GM23248 (cell line): ENCODE results near the gene SLC26A8. TPM values are rescaled to one million over a fixed set of nuclear protein-coding genes. Genes with fewer than 3 reads are reported as not detected.

Source experiments
- DNase-seq: peaks from one replicate; pipeline ENCODE4 v3.0.0-alpha.2; 2015
- H2AFZ ChIP-seq: fragments of 200-600 bp; sonication (generic); 2 replicates; pipeline ENCODE4 v1.6.1; 2016; ENCODE audit warnings: antibody characterized with exemption
- H3F3A ChIP-seq: fragments of 200-600 bp; sonication (generic); 2 replicates; pipeline ENCODE4 v1.6.1; 2016; ENCODE audit warnings: mild to moderate bottlenecking, antibody characterized with exemption, mixed run types; ENCODE audit not compliant: insufficient read depth
- H3K27ac ChIP-seq: fragments of 200-600 bp; sonication (generic); 2 replicates; pipeline ENCODE4 v1.5.1; 2016; ENCODE audit warnings: mild to moderate bottlenecking
- H3K27me3 ChIP-seq: fragments of 200-600 bp; sonication (generic); replicated peaks from 2 replicates; pipeline ENCODE4 v1.6.1; 2016; ENCODE audit warnings: mild to moderate bottlenecking; ENCODE audit not compliant: insufficient read depth
- H3K36me3 ChIP-seq: fragments of 200-600 bp; sonication (generic); 2 replicates; pipeline ENCODE4 v1.6.1; 2016; ENCODE audit warnings: low read depth, mild to moderate bottlenecking
- H3K4me1 ChIP-seq: fragments of 200-600 bp; sonication (generic); 2 replicates; pipeline ENCODE4 v1.6.1; 2016; ENCODE audit warnings: mild to moderate bottlenecking; ENCODE audit not compliant: insufficient read depth
- H3K4me2 ChIP-seq: fragments of 200-600 bp; sonication (generic); one replicate; pipeline ENCODE4 v1.6.1; 2016; ENCODE audit warnings: mild to moderate bottlenecking; ENCODE audit not compliant: unreplicated experiment
- H3K4me3 ChIP-seq: fragments of 200-600 bp; sonication (generic); 2 replicates; pipeline ENCODE4 v1.5.1; 2016; ENCODE audit warnings: mild to moderate bottlenecking
- H3K79me2 ChIP-seq: fragments of 200-600 bp; sonication (generic); 2 replicates; pipeline ENCODE4 v1.6.1; 2016; ENCODE audit warnings: mild to moderate bottlenecking; ENCODE audit not compliant: insufficient read depth
- H3K9ac ChIP-seq: fragments of 200-600 bp; sonication (generic); 2 replicates; pipeline ENCODE4 v1.6.1; 2016; ENCODE audit warnings: mild to moderate bottlenecking
- H3K9me2 ChIP-seq: fragments of 200-600 bp; sonication (generic); 2 replicates; pipeline ENCODE4 v1.6.1; 2016; ENCODE audit warnings: mixed run types, mild to moderate bottlenecking, moderate library complexity; ENCODE audit not compliant: insufficient read depth
- H3K9me3 ChIP-seq: fragments of 200-600 bp; sonication (generic); one replicate; pipeline ENCODE4 v1.6.1; 2017; ENCODE audit warnings: low read depth
- H4K20me1 ChIP-seq: fragments of 200-600 bp; sonication (generic); 2 replicates; pipeline ENCODE4 v1.6.0; 2016; ENCODE audit not compliant: insufficient read depth
- EZH2 ChIP-seq: fragments of 200-600 bp; sonication (generic); IDR thresholded peaks from 2 replicates; pipeline ENCODE4 v1.6.1; 2018; ENCODE audit warnings: antibody characterized with exemption, mild to moderate bottlenecking; ENCODE audit not compliant: insufficient read depth, poor library complexity, severe bottlenecking
- EZH2phosphoT487 ChIP-seq: fragments of 200-600 bp; sonication (generic); IDR thresholded peaks from 2 replicates; pipeline ENCODE4 v1.6.1; 2018; ENCODE audit warnings: antibody characterized with exemption, moderate library complexity, mild to moderate bottlenecking, low read depth; ENCODE audit not compliant: insufficient read depth
- WGBS, 2 experiments: methylation state at CpG; one replicate each; pipeline ENCODE4 v1.1.6; 2015 to 2017; ENCODE audit warnings: low lambda C conversion rate in 2 of 2, low coverage in 1 of 2; ENCODE audit errors: missing lambda C conversion rate in 2 of 2; 5-methylcytosine and 5-hydroxymethylcytosine counted together
- in situ Hi-C: fragments of 300-500 bp; cut with MboI; formaldehyde crosslinking; loops from 2 replicates; pipeline ENCODE4 v1.15.0; 2020
- polyA plus RNA-seq: library from polyadenylated mRNA; unstranded; fragments of >200 nt; fragmentation: Nextera tagmentation; extraction: Ambion mirVana; gene quantifications from 2 replicates; pipeline ENCODE4 v1.2.1, GENCODE V29; 2016
- total RNA-seq: library from RNA; depleted of rRNA; stranded (reverse); fragments of >200 nt; shearing (Covaris generic); gene quantifications from 2 replicates; pipeline ENCODE4 v1.2.3, GENCODE V29; 2014

Gene SLC26A8
- total and polyA plus RNA-seq, 2 experiments from 2014 or later = not detected

GRCh38 chr6:35967076-35967774 is 57.2 kb downstream of the SLC26A8 start:
- no peak overlapping the region for H2AFZ ChIP-seq
- DNase-seq = no peak
- 79 to 85% methylated on average over 4 of the region's 4 CpGs for WGBS, 2 experiments

GRCh38 chr6:35962779-35963560 is 61.5 kb downstream of the SLC26A8 start:
- no peaks in the 10 kb centered on the region for H3F3A ChIP-seq
- TF ChIP-seq EZH2 = no peak
- TF ChIP-seq EZH2phosphoT487 = no peak
- no peak overlapping the region for H3K4me2 ChIP-seq
- H3K4me1 ChIP-seq = no peaks in the 10 kb centered on the region
- WGBS, 2 experiments = 65 to 71% methylated on average over 14 of the region's 14 CpGs
- no peak overlapping the region for H3K27ac ChIP-seq
- no peaks in the 10 kb centered on the region for H3K9me2 ChIP-seq
- H3K36me3 ChIP-seq = no peaks in the 10 kb centered on the region
- H3K9me3 ChIP-seq = no peaks in the 10 kb centered on the region
- H4K20me1 ChIP-seq = no peaks in the 10 kb centered on the region
- no peaks in the 10 kb centered on the region; the same call in 1 of the 2 replicates for H3K27me3 ChIP-seq
- no peak overlapping the region for H2AFZ ChIP-seq
- no peak overlapping the region for H3K9ac ChIP-seq
- no peak overlapping the region for H3K4me3 ChIP-seq
- H3K79me2 ChIP-seq = no peaks in the 10 kb centered on the region
- no peak for DNase-seq
- in situ Hi-C loops = no loop called here

More at GRCh38 chr6:35967076-35967774, 57.2 kb downstream of the SLC26A8 start:
- Histone ChIP-seq H3K9me3 (no peaks in the 10 kb centered on the region), H3K36me3 (no peaks in the 10 kb centered on the region), H3K4me2 (no peak overlapping the region), H3K4me3 (no peak overlapping the region), H3K4me1 (no peaks in the 10 kb centered on the region), H3K9ac (no peak overlapping the region), H3K9me2 (no peaks in the 10 kb centered on the region), H3K27ac (no peak overlapping the region), H3F3A (no peaks in the 10 kb centered on the region), H4K20me1 (no peaks in the 10 kb centered on the region), H3K27me3 (no peaks in the 10 kb centered on the region), H3K79me2 (no peaks in the 10 kb centered on the region)
- no peak for TF ChIP-seq EZH2phosphoT487
- no peak for TF ChIP-seq EZH2
- in situ Hi-C loops = no loop called here

DNA sequence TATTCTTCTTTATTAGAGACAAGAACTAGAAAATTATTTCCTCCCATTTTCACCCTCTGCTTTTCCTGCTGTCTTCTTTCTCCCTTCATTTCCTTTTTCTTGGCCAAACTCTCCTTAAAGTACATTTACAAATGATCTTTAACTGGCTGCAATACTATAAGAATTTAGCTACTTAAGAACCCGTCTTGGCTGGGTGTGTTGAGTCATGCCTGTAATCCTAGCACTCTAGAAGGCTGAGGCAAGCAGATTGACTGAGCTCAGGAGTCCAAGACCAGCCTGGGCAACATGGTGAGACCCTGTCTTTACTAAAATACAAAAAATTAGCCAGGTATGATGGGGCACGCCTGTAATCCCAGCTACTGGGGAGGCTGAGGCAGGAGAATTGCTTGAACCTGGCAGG is 64.3 kb downstream of the SLC26A8 start:
- peak; percentile 29 for DNase-seq
- Histone ChIP-seq H3K9me3 (no peaks in the 10 kb centered on the region), H2AFZ (no peak overlapping the region), H3K79me2 (no peaks in the 10 kb centered on the region), H3K4me1 (no peaks in the 10 kb centered on the region), H3K4me2 (no peak overlapping the region), H3K4me3 (no peak overlapping the region), H4K20me1 (no peaks in the 10 kb centered on the region), H3K36me3 (no peaks in the 10 kb centered on the region), H3K9ac (no peak overlapping the region), H3K27me3 (no peaks in the 10 kb centered on the region; the same call in 1 of the 2 replicates), H3F3A (peaks cover 3% of the 10 kb centered on the region; the same call in 1 of the 2 replicates), H3K27ac (no peak overlapping the region), H3K9me2 (no peaks in the 10 kb centered on the region)
- WGBS, 2 experiments = 43 to 46% methylated on average over 2 of the region's 2 CpGs
- in situ Hi-C loops = no loop called here
- TF ChIP-seq EZH2phosphoT487 (no peak), EZH2 (no peak)

DNA sequence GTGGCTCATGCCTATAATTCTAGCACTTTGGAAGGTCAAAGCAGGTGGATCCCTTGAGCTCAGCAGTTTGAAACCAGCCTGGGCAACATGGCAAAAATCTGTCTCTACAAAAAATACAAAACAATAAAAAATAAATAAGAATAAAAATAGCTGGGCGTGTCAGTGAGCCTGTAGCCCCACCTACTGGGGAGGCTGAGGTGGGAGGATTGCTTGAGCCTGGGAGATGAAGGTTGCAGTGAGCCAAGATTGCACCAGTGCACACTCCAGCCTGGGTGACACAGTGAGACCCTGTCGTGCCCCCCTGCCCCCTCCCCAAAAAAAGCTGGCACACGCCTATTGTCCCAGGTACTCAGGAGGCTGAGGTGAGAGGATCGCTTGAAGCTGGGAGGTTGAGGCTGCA is 68.5 kb downstream of the SLC26A8 start:
- in situ Hi-C loops = no loop called here

More for the DNA sequence above, 68.5 kb downstream of the SLC26A8 start:
- Histone ChIP-seq H3K79me2 (no peaks in the 10 kb centered on the region), H3K27ac (no peak overlapping the region), H3K36me3 (no peaks in the 10 kb centered on the region), H3F3A (peaks cover 7% of the 10 kb centered on the region; the same call in 1 of the 2 replicates), H4K20me1 (no peaks in the 10 kb centered on the region), H3K4me3 (no peak overlapping the region), H3K4me1 (no peaks in the 10 kb centered on the region), H3K9me2 (no peaks in the 10 kb centered on the region), H3K4me2 (no peak overlapping the region), H3K9me3 (no peaks in the 10 kb centered on the region), H3K9ac (no peak overlapping the region), H3K27me3 (no peaks in the 10 kb centered on the region; the same call in 1 of the 2 replicates), H2AFZ (no peak overlapping the region)
- 70 to 83% methylated on average over 4 of the region's 4 CpGs for WGBS, 2 experiments
- no peak for DNase-seq
- TF ChIP-seq EZH2 (no peak), EZH2phosphoT487 (no peak)
